Calu3 (cell line): ENCODE results near the gene PIGU. TPM values are rescaled to one million over a fixed set of nuclear protein-coding genes. Genes with fewer than 3 reads are reported as not detected.
A peak's percentile ranks its signal among the peaks of the same experiment; 100 is the strongest.

Experiments
- BruUV-seq: library from RNA; stranded (reverse); fragments of 400-500 nt; replicated peaks from 2 replicates; lab custom pipeline; 2021; lab: Mats Ljungman, UMichigan
- CTCF ChIA-PET: fragments of 300-600 bp; sonication (Branson Sonifier 250); formaldehyde crosslinking; loops from one replicate; lab custom pipeline; 2022; ENCODE audit warnings: antibody characterized with exemption; lab: Charles Lee
- DNase-seq: peaks from one replicate; pipeline ENCODE4 v3.0.0; 2022
- H3K27ac Mint-ChIP-seq: one replicate; pipeline ENCODE4 v1.8.0; 2022; ENCODE audit warnings: mixed read lengths; ENCODE audit not compliant: unreplicated experiment
- H3K27me3 Mint-ChIP-seq: one replicate; pipeline ENCODE4 v1.8.0; 2022; ENCODE audit warnings: mixed read lengths; ENCODE audit not compliant: unreplicated experiment
- H3K36me3 Mint-ChIP-seq: one replicate; pipeline ENCODE4 v1.8.0; 2022; ENCODE audit warnings: mild to moderate bottlenecking, moderate library complexity, mixed read lengths; ENCODE audit not compliant: insufficient read depth, unreplicated experiment
- H3K4me1 Mint-ChIP-seq: one replicate; pipeline ENCODE4 v1.8.0; 2022; ENCODE audit warnings: mild to moderate bottlenecking, low read depth, mixed read lengths; ENCODE audit not compliant: unreplicated experiment
- H3K4me3 Mint-ChIP-seq: one replicate; pipeline ENCODE4 v1.8.0; 2022; ENCODE audit warnings: mild to moderate bottlenecking, low read depth, moderate library complexity, mixed read lengths; ENCODE audit not compliant: unreplicated experiment
- H3K9me3 Mint-ChIP-seq: one replicate; pipeline ENCODE4 v1.8.0; 2022; ENCODE audit warnings: low read depth, mixed read lengths; ENCODE audit not compliant: unreplicated experiment
- CTCF ChIP-seq: fragments of 200-600 bp; IDR thresholded peaks from one replicate; pipeline ENCODE4 v1.8.0; 2022; ENCODE audit warnings: antibody characterized with exemption; ENCODE audit not compliant: unreplicated experiment
- intact Hi-C: fragments of 100-400 bp; cut with micrococcal nuclease; formaldehyde crosslinking; loops from one replicate; pipeline ENCODE4 v1.10.0; 2022; ENCODE audit not compliant: unreplicated experiment
- total RNA-seq: library from RNA; stranded (reverse); gene quantifications from 2 replicates; pipeline ENCODE4 v1.2.3, GENCODE V29; 2022

Gene PIGU
- total RNA-seq, 1 experiment from 2014 or later, result 42.8 TPM

DNA sequence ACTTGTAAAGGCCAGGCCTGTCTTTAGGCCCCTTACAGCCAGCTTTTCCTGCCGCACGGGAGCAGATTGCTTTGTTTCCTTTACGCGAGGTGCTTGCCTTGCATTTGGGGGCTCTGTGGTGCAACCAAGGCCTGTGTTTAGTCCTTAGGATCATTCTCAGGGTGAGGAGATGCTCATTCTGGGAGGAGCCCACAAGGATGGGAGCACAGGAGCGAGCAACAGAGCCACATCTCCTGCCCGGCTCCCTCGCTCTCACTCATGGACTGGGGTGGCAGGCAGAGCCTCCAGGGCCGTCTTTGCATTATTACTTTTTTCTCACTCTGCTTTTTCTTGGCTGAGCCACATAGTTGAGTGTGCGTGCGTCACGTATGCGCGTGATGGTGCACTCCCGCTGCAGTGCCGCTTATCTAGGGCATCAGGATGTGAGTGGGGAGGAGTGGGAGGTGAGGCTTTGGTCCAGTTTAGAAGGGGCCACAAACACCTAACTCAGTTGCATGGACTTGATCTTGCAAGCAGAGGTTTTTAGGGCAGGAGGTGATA, 141.5 kb downstream of the PIGU start:
- TF ChIP-seq CTCF, result no peak
- intact Hi-C loops, result no loop called here
- Mint-ChIP-seq H3K9me3 (no peaks in the 10 kb centered on the region), H3K27ac (no peak overlapping the region), H3K4me1 (peaks cover 13% of the 10 kb centered on the region), H3K4me3 (no peak overlapping the region), H3K27me3 (no peaks in the 10 kb centered on the region), H3K36me3 (peaks cover 56% of the 10 kb centered on the region)
- no peak for DNase-seq
- CTCF ChIA-PET, result interaction anchor here (0.5 kb wide), 1 partner anchor 224 kb away, joined by 3 read pairs; no protein-coding TSS in a partner anchor
- no TSS peak for BruUV-seq

GRCh38 chr20:34534391-34535165, 142.3 kb downstream of the PIGU start:
- intact Hi-C loops, result no loop called here
- H3K27ac Mint-ChIP-seq, result peak overlapping the region; percentile 11
- CTCF ChIA-PET, result interaction anchor here (1.0 kb wide), 1 partner anchor 13 kb away, joined by 3 read pairs; no protein-coding TSS in a partner anchor
- no peak overlapping the region for H3K4me3 Mint-ChIP-seq
- BruUV-seq, result no TSS peak
- TF ChIP-seq CTCF, result no peak
- H3K36me3 Mint-ChIP-seq, result peaks cover 56% of the 10 kb centered on the region
- peaks cover 14% of the 10 kb centered on the region for H3K4me1 Mint-ChIP-seq
- H3K9me3 Mint-ChIP-seq, result no peaks in the 10 kb centered on the region
- H3K27me3 Mint-ChIP-seq, result no peaks in the 10 kb centered on the region
- no peak for DNase-seq

GRCh38 chr20:34532756-34533155, 144.1 kb downstream of the PIGU start:
- no peaks in the 10 kb centered on the region for H3K27me3 Mint-ChIP-seq
- intact Hi-C loops, result no loop called here
- no peak for DNase-seq
- BruUV-seq, result no TSS peak
- peaks cover 57% of the 10 kb centered on the region for H3K36me3 Mint-ChIP-seq
- CTCF ChIA-PET, result interaction anchor here (0.6 to 1.4 kb wide), 3 partner anchors 10 to 101 kb away, joined by 3 to 7 read pairs (median 3); partner anchors contain the start of gene DYNLRB1
- H3K4me3 Mint-ChIP-seq, result no peak overlapping the region
- H3K27ac Mint-ChIP-seq, result no peak overlapping the region
- H3K9me3 Mint-ChIP-seq, result no peaks in the 10 kb centered on the region
- H3K4me1 Mint-ChIP-seq, result peaks cover 21% of the 10 kb centered on the region
- no peak for TF ChIP-seq CTCF

GRCh38 chr20:34532320-34532719, 144.6 kb downstream of the PIGU start:
- CTCF ChIA-PET, result interaction anchor here (0.6 to 1.4 kb wide), 3 partner anchors 10 to 100 kb away, joined by 3 to 7 read pairs (median 3); partner anchors contain the start of gene DYNLRB1
- intact Hi-C loops, result no loop called here
- no peak for TF ChIP-seq CTCF
- H3K27ac Mint-ChIP-seq, result no peak overlapping the region
- H3K27me3 Mint-ChIP-seq, result no peaks in the 10 kb centered on the region
- H3K4me3 Mint-ChIP-seq, result no peak overlapping the region
- no TSS peak for BruUV-seq
- no peak for DNase-seq
- H3K9me3 Mint-ChIP-seq, result no peaks in the 10 kb centered on the region
- peaks cover 25% of the 10 kb centered on the region for H3K4me1 Mint-ChIP-seq
- H3K36me3 Mint-ChIP-seq, result peaks cover 53% of the 10 kb centered on the region
